GM21515 (cell line): ENCODE data around the gene EIF2D.

Experiments
- ATAC-seq: cut with Tn5 transposase; IDR thresholded peaks from one replicate; pipeline ENCODE4 v1.9.1; 2021; ENCODE audit not compliant: unreplicated experiment

Gene EIF2D

GRCh38 chr1:206551296-206551985, 60.8 kb downstream of the EIF2D start:
- no peak for ATAC-seq

- ATAC-seq, result no peak
Measured at GRCh38 chr1:206550446-206550845, 61.8 kb downstream of the EIF2D start.

GRCh38 chr1:206547104-206547503, 65.2 kb downstream of the EIF2D start:
- no peak for ATAC-seq

- ATAC-seq, result no peak
Measured at GRCh38 chr1:206545351-206545750, 66.9 kb downstream of the EIF2D start.

- no peak for ATAC-seq
Measured at GRCh38 chr1:206544562-206545257, 67.6 kb downstream of the EIF2D start.
